HG02798 (cell line): ENCODE results near the gene HOXA7.

ENCODE experiments used
- ATAC-seq: cut with Tn5 transposase; IDR thresholded peaks from one replicate; pipeline ENCODE4 v1.9.1; 2021; ENCODE audit warnings: mild to moderate bottlenecking; ENCODE audit not compliant: unreplicated experiment, poor library complexity

The HOXA7 gene

DNA sequence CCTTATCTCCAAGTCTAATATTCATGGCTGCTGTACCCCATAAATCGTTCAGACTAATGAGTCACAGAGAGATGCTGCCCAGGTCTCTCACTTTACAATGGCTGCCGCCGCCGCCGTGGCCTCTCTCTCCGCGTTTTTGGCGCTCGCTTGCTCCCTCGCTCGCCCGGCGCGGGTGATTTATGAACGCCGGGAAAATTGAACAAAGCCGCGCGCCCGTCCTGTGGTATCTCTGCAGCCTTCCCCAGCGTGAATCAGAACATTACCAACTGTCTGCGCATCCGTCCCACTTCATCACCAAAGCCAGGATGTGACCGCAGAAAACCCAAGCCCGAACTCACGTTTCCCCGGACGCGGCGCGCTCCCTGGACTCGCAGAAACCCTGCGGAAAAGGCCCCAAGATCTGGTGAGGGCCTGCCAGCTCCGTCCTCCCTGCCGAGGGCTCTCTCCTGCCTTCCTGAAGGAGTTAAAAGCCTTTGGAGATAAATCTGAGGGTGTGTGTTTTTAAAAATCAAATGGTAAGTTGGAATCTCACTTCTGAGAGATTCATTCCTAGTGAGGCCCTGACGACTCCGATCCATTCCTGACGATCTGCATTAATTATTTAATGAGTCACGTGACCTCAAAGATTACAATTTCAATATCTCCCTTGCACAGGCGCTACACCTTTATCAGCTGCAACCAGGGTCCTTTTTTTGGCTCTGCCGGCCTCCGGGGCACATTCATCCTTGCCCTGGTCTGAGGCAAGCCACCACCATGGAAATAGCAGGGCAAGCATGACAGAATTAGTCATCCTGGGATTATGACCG lies 32.2 kb downstream of the HOXA7 start:
- ATAC-seq: no peak

DNA sequence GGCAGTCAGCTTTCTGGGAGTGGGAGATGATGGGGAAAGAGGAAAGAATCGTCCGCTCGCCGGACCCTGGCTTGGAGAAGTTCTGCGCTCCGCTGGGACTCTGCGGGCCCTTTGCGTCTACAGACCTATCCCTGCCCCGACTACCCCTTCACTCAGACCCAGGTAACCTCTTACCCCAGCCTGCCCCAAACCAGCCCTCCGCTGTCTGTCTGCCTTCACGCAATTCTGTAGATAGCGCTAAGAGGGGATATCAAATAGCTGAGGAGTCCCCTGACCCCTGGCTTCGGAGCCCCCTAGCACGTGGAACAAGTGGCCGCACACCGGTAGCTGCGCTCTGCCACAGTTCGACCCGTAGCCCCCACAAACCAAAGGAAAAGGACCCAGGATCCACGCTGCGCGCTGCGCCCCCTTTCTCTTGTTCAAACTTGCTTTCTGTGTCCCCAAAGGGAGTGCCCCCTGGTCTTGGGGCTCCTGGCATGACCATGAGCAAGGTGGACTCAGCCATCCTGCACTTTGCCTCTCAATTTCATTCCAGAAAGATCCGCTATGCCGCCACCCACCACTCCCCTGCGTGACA lies 32.9 kb downstream of the HOXA7 start:
- ATAC-seq: no peak

DNA sequence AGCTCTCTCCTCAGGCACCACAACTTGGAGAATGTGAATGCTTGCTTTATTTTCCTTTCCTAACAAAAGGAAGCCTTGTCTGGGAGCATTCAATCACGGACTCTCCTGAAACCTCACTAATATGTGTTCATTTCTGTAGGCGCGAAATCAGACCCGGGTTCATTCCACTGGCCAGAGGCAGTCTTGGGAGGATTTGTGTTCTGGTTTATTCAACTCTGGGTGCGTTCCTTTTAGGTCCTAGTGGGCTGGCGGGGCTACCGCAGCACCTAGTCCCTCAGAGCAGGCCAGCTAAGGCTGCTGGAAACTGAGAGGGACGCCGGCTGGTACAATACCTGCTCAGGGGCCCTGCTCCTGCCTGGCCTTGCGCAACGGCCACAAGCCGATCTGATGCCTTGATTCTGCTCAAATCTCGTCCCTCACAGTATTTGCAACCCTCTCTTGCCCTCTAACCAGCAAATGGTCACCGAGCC lies 33.4 kb downstream of the HOXA7 start:
- ATAC-seq: no peak

DNA sequence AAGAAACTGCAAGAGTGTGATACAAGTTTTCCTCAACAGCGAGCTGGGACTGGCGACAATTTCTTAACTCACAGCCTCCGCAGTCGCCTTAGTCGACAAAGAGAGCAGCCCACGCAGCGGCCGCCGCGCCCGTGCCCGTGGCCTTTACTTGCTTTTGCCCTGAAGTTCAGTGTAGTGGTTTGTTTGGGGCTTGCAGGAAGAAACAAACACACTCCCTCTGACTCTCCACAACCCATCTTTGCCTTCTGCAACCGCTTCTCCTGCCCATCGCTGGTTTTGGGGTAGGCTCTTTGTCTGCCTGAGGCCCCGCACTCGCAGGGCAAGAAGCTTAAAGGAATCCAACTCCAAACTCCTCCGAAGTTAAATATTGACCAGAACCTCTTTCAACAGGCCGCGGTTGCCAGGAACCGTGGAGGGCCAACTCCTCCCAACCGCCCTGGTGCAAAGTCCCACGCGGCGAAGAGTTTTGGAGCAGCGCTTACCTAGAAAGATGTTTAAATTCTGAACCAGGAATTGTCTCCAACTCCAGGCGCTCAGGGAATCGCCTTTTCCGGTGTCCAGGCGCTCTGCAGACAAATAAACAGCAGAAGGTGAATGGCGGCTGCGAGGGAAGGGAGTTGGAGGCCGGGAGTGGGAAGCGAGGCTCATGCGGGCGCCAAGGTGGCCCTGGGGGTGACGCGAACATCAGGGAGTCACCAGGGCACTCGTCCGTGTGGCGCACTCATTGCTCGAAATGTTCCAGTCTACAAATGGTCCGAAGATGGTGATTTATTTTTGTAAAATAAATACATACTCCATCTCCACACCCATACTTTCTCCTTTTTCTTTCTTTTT lies 34.2 kb downstream of the HOXA7 start:
- ATAC-seq: no peak

DNA sequence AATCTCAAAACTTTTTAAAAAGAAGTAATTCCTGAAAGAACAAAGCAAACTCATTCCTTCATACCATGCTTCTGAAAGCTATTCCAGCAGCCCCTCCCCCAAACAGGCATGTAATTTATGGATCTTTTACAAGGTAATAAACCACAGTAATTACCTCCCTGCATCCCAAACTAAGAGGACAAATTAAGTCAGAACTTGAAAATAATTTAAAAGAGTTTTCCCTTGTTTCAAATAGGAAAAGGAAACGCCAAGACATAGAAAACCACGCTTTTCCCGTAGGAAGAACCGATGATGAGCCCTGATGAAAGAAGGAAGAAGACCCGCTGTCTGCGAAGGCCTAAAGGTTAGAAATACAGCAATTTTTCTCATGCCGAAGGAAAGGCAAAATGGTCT lies 34.8 kb downstream of the HOXA7 start:
- no peak for ATAC-seq

DNA sequence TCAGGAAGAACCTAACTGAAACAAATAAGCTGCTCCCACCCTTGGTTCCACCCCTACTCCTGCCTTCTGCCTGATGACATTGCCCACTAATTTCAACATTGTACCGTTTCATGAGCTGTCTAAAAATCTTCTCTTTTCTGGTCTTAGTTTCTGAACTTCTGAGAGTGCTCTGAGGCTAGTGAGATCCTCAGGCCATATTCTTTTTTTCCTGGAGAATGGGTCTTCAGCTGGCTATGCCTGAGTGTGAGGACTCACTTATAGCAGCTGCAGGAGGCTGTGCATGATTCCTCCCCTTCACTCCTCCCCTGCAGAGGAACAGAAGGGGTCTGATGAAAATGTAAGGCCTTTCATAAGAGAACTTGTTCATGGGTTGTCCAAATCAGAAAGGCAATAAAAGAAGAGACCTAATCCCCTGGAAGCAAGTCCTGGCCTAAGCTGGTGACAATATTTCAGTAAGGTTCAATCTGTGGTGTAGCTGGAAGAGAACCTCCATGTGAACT lies 37.0 kb downstream of the HOXA7 start:
- ATAC-seq: no peak

DNA sequence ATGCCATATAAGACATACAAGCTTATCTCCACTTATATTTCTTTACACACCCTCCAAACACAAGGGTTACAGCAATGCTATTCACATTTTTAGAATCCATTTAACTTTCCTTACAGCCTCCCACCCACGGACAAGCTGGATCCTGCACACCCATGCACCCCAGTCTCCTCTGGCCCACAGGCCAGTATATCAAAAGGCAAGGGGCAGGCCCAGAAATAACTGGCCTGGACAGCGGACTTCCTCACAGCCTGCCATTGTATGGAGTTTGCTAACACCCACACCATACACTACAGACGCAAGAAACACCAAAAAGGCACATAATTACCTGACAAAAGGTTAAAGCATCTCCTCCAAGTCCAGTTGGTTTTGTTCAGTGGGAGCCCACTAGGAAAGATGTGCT lies 37.9 kb downstream of the HOXA7 start:
- no peak for ATAC-seq

DNA sequence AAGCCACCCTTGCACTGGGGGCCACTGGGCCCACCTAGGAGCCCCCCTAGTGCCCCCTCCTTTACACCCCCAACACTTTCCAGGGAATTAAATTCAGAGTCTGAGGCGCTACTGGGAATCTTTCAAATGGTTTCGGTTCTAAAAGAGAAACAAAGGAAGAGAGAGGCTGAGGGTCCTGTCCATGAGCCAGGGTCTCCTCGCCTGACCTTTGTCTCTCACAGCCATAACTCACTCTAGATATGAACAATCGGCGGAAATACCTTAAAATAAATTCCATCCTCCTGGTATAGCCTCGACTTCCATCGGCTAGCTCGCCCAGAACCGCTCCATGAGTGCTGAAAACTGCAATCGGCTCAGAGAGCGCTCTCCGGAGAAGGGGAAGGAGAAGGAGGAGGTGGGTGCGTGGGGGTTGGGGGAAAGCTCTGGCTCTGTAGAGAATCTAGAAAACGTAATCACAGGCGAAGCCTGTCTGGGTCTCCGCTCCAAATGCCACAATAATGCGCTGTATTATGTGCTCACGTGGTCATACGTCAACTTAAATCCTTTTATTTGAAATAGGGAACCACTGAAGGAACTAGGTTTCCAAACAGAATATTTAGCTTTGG lies 38.5 kb downstream of the HOXA7 start:
- ATAC-seq: no peak

DNA sequence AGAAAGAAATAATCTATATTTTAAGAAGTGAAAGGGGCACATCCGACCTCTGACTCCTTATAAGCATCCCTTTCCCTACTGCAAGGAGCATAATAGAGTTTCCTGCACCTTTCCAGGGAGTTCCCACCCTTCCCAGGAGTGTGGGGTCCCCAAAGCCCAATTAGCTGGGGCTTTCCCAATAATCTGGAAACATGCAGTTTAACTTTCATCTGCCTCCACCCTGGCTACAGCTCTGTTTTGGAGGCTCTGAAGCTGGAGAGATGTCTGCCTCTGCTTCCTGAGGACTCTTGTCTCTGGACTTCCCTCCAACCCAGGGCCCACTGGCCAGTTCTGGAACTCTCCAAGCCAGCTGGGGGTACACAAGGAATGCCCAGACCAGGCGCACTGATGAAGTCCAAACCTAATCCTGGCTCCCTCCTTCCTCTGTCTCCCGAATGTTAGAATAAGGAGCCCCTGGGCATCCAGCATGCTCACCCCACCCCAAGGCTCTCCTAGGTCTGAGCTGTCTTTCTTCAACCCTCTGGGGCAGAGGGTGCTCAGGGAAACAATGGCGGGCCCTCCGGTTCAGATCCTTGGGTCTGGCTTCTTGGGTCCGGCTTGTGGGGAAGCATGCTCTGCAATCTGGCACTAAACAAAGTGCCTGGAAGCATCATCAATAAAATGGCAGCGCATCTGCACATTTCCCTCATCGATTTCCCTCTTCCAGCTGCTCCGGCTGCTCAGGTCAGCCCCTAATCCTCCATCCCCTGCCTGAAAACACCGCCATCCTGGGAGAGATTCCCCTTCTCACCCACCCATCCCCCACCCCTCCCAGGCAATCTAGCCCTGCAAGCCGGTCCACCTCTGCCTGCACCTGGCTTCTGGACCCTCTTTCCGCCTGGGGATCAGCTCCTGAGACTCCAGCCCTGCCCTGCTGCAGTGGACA lies 39.3 kb downstream of the HOXA7 start:
- ATAC-seq: no peak

DNA sequence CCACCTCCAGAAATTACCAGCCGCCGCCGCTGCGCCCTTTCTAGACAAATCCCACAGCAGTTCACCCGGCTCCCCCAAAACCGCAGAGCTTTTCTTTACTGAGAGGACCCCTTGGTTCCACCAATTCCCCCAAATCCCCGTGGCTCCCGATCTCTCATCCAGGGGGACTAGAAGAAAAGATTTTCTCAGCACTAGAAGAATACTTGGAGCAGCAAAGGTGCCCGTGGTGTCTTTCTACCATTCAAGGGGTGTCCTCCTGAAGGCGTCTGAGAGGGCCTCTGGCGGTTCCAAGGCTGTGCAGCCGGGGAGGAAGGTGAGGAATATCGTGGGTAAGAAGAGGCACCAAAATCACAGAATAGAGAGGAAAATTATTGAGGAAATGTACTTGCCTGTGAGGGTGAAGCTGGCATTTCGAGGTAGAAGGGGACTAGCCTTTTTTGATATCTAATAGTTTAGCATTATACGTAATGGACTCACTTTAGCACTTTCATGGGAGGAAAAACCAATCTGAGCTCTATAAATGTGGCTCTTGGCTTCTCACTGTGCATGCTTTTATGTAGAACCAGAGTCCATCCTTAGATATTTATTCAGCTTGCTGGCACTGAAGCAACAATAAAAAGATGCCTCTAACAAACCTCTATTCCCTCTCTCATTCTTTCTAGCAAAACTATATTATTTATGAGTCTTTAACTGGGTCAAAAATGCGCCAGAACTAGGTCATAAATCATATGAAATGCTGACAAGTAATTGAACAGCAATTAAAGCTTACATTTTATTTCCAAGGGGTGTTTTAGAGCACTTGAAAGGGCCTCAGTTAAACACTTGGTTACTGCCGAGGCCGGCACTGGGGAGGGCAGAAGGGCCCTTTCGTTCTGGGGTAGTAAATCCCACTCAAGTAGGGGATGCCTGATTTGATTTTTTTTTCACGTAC lies 40.2 kb downstream of the HOXA7 start:
- no peak for ATAC-seq

DNA sequence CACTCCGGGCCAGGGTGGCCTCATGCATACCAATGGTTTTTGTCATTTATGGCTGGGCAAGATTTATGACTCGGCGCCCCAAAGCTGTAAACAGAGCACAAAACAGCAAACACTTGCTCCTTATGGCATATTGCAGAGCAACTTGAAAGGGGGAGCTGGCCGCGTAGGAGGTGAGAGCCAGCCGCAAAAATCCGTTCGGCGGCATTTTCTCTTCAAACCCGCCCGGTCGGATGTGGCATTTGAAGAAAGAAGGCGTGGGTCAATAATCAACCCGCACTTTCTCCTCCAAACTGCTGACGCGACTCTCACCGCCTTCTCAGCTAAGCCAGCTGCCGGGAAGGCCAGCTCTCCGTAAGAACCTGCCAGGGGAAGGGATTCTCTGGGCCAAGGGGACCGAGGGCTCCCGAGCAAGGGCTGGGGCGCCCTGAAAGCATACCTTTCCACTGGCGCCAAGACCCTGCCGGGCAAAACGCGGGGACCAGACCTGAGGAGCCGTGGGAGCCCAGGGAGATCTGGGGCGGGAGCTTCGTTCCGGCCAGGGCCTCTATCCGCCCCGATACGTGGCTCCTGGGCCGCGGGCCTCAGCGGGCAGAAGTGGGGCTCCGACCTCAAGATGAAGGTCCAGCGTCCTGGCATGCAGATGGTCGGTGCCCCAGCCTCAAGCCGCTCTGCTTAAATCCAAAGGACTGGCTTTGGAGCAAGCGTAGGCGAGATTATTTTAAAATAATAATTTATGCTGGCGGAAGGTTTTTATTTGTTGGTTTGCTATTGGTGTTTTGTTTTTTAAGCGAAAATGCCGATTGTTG lies 41.1 kb downstream of the HOXA7 start:
- ATAC-seq: no peak

DNA sequence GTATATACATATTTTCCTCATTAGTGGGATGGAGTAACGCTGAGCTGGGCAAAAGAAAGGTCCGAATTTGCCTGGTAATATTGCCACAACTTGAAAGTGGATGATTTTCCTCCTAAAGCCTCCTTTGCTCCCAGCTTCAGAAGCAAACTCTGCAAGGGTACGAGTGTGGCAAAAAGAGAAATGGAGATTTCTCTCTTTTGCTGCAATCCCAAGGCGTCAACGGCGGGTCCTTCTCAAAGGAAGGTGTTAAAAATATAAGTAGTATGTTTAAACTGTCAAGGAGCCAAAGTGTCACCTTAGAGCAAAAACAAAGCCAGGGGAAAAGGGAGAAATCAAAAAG lies 41.6 kb downstream of the HOXA7 start:
- no peak for ATAC-seq

DNA sequence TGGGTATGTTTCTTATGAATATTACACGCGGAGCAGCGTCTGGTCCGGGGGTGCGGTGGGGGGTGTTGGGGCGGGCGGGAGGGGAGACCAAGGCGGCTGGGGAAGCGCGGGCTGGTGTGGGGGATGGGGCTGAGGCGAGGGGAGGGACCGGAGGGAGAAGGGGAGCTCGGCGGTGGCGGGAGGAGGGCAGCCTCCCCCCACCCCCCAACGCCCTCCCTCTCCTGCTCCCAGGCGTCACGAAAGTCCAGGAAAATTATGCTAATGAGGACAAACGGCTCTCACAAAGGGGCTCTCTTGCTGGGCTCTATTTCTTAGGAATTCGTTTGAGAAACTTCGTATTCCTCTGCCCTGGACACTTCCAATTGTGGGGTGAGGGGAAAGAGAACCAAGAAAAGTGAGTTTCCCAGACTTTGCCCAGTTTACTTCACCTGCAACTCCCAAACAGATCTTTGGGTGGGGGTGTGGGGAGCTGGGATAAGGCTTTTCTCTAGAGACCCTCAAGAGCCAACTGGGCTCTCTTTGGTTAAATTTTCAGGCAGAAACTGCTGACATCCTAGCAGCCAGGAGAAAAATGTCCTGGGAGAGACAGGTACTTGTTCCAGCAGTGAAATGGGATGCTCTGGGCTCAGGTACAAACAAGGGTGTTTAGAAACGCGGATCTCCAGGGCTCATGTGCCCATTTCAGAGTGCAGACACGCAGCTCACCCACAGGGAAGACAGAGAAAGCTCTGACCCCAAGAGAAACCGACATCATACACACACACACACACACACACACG lies 42.3 kb downstream of the HOXA7 start:
- ATAC-seq: no peak

DNA sequence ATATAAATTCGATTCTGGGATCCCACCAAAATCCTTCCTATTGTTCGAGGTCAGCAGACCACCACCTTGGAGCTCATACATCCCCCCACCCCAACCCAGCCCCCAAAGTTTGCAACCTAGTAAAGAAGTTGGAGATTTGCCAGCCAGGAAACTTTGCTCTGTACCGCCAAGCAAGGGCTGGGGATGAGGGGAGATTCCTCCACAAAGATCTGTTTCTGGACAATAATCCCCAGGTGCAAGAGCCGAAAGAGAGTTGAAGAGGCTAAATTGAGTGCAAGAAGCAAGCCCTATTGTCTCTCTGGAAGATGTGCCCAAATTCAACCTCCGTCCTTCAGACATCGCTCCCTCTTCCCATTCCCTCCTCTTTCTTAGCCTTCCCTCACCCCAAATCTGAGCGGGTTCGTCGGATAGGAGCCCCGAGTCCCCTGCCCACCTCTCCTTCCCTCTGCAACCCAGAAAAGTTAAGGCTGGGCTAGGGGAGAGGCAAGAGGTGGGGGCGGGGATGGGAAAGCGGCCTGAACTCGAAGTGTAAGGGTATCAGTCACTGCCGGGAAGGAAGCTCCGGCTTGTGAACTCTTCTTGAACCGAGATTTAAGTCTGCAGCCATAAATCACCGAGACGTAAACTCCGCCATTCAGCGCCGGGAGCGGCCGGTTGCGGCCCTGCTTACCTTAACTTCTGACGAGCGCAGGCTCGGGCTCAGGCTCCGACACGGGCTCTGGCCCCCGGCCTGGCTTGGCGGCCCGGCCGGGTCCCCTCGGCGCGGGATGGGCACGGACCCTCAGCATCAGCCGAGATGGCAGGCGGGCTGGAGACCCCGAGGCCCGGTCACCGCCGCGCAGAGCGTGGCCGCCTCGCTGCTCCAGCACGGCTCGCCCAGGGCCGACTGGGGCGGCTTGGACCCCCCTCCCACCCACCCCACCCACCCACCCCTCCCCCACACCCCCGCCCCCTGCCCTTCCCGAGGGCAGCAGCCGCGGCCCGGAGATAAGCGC lies 43.2 kb downstream of the HOXA7 start:
- no peak for ATAC-seq

DNA sequence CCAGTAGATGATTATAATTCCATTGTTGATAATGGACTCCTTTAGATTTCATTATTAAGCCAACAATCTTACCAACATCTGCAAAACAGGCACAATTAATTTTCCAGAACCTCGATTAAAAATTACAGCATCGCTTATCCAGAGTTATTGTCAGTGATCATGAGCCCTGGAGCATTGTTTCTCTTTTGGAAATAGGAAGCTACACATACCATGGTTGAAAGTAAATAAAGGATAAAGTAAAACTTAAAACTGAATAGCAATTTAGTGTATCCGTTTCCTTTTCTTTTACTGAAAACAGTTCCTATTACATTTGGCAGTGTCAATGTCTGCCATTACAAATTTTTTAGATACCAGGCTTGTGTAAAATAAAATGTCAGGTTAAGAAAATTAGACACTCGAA lies 44.1 kb downstream of the HOXA7 start:
- ATAC-seq: no peak

DNA sequence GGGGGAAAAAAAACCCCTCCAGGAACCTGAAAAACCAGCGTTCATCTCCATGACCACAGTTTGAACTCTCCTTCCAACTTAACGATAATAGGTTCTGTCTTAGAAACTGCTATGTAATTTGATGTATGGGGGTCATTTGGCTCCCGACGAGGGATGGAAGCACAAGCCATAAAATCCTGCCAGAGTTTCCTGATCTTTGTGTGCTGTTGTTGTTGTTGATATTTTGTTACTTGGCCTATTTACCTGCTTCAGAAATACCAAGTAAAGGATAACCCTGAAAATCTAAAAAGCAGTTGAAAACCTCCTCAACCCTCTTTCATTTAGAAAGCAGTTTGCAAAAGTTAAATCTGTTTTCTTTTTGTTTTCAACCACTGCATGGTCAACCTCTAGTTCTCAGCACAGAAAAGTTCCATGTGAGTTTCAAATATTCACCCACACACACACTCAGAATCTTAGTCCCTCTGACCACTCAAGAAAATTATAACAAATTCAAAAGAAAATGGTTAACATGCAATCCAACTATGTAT lies 44.7 kb downstream of the HOXA7 start:
- no peak for ATAC-seq
